Liver (tissue), 3 donors: Measurements from ENCODE around the gene IRAK3.

Experiments
- EGR1 ChIP-seq, 2 donors: IDR thresholded peaks; 2 replicates each; pipeline ENCODE4 v1.6.1; 2016 to 2018; ENCODE audit warnings: antibody characterized with exemption in 2 of 2, low read depth in 2 of 2
- FOXA1 ChIP-seq: IDR thresholded peaks from 2 replicates; pipeline ENCODE4 v1.6.1; 2016; ENCODE audit warnings: antibody characterized with exemption
- GABPA ChIP-seq, 2 donors: IDR thresholded peaks in 1 of 2; conservative IDR thresholded peaks in 1 of 2; 2 replicates each; pipeline ENCODE4 v1.6.1; 2016; ENCODE audit warnings: antibody characterized with exemption in 2 of 2, mild to moderate bottlenecking in 1 of 2, moderate library complexity in 1 of 2
- JUND ChIP-seq, 2 donors: IDR thresholded peaks; 2 replicates each; pipeline ENCODE4 v1.6.1; 2016; ENCODE audit warnings: antibody characterized with exemption in 2 of 2
- NR2F2 ChIP-seq: IDR thresholded peaks from 2 replicates; pipeline ENCODE4 v1.6.1; 2016; ENCODE audit warnings: antibody characterized with exemption
- RAD21 ChIP-seq, 2 donors: IDR thresholded peaks; 2 replicates each; pipeline ENCODE4 v1.6.1; 2016; ENCODE audit warnings: antibody characterized with exemption in 2 of 2, mild to moderate bottlenecking in 2 of 2
- SP1 ChIP-seq: IDR thresholded peaks from 2 replicates; pipeline ENCODE4 v1.6.1; 2018; ENCODE audit warnings: antibody characterized with exemption, mild to moderate bottlenecking
- TAF1 ChIP-seq: conservative IDR thresholded peaks from 2 replicates; pipeline ENCODE4 v1.6.1; 2016; ENCODE audit warnings: antibody characterized with exemption, mild to moderate bottlenecking
- YY1 ChIP-seq: IDR thresholded peaks from 2 replicates; pipeline ENCODE4 v1.6.1; 2016; ENCODE audit warnings: antibody characterized with exemption, mild to moderate bottlenecking
- TF ChIP-seq, protein P1 (sequence below): fragments of 150-350 bp; IDR thresholded peaks from 2 replicates; pipeline ENCODE4 v1.5.1; 2017; ENCODE audit warnings: improper control_type of control experiment, low read depth, low read length; ENCODE audit not compliant: missing input control
- TF ChIP-seq, protein P2 (sequence below): IDR thresholded peaks from 2 replicates; pipeline ENCODE4 v1.6.1; 2016; ENCODE audit warnings: antibody characterized with exemption
- TF ChIP-seq, protein P3 (sequence below): IDR thresholded peaks from 2 replicates; pipeline ENCODE4 v1.6.1; 2016; ENCODE audit warnings: antibody characterized with exemption
- TF ChIP-seq, protein P4 (sequence below): IDR thresholded peaks from 2 replicates; pipeline ENCODE4 v1.6.1; 2016; ENCODE audit warnings: antibody characterized with exemption, mild to moderate bottlenecking
- TF ChIP-seq, protein P5 (sequence below): IDR thresholded peaks from 2 replicates; pipeline ENCODE4 v1.6.1; 2016; ENCODE audit warnings: antibody characterized with exemption
- donor health status: healthy.
- donor health status: healthy.

DNA sequence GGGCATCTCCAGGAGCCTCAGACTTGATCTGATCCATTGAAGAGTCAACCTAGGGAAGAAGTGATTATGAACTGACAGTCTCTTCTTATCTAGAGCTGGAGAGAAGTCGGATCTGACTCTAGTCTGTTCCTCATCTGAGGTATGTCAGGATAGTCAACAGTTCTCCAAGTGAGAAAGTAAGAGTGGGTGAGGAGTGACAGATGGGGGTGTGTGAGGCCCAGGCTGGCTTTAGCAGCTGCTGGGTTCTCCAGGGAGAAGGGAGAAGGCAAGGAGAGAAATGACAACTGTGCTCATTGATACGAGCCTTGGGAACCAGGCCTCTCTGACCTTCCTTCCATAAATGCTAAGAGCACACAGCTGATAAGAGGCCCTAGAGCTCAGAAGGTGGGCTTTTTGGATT is 53.3 kb downstream of the IRAK3 start:
- TF ChIP-seq YY1: no peak
- TF ChIP-seq, protein P1, sequence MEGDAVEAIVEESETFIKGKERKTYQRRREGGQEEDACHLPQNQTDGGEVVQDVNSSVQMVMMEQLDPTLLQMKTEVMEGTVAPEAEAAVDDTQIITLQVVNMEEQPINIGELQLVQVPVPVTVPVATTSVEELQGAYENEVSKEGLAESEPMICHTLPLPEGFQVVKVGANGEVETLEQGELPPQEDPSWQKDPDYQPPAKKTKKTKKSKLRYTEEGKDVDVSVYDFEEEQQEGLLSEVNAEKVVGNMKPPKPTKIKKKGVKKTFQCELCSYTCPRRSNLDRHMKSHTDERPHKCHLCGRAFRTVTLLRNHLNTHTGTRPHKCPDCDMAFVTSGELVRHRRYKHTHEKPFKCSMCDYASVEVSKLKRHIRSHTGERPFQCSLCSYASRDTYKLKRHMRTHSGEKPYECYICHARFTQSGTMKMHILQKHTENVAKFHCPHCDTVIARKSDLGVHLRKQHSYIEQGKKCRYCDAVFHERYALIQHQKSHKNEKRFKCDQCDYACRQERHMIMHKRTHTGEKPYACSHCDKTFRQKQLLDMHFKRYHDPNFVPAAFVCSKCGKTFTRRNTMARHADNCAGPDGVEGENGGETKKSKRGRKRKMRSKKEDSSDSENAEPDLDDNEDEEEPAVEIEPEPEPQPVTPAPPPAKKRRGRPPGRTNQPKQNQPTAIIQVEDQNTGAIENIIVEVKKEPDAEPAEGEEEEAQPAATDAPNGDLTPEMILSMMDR: no peak
- TF ChIP-seq FOXA1: no peak
- TF ChIP-seq RAD21 (IDR thresholded peaks at IDR 0.05): no peak
- TF ChIP-seq, protein P2, sequence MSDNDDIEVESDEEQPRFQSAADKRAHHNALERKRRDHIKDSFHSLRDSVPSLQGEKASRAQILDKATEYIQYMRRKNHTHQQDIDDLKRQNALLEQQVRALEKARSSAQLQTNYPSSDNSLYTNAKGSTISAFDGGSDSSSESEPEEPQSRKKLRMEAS: no peak
- TF ChIP-seq, protein P3, sequence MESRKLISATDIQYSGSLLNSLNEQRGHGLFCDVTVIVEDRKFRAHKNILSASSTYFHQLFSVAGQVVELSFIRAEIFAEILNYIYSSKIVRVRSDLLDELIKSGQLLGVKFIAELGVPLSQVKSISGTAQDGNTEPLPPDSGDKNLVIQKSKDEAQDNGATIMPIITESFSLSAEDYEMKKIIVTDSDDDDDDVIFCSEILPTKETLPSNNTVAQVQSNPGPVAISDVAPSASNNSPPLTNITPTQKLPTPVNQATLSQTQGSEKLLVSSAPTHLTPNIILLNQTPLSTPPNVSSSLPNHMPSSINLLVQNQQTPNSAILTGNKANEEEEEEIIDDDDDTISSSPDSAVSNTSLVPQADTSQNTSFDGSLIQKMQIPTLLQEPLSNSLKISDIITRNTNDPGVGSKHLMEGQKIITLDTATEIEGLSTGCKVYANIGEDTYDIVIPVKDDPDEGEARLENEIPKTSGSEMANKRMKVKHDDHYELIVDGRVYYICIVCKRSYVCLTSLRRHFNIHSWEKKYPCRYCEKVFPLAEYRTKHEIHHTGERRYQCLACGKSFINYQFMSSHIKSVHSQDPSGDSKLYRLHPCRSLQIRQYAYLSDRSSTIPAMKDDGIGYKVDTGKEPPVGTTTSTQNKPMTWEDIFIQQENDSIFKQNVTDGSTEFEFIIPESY: no peak
- TF ChIP-seq TAF1: no peak
- TF ChIP-seq JUND (IDR thresholded peaks at IDR 0.05): no peak
- TF ChIP-seq SP1: no peak
- TF ChIP-seq, protein P4, sequence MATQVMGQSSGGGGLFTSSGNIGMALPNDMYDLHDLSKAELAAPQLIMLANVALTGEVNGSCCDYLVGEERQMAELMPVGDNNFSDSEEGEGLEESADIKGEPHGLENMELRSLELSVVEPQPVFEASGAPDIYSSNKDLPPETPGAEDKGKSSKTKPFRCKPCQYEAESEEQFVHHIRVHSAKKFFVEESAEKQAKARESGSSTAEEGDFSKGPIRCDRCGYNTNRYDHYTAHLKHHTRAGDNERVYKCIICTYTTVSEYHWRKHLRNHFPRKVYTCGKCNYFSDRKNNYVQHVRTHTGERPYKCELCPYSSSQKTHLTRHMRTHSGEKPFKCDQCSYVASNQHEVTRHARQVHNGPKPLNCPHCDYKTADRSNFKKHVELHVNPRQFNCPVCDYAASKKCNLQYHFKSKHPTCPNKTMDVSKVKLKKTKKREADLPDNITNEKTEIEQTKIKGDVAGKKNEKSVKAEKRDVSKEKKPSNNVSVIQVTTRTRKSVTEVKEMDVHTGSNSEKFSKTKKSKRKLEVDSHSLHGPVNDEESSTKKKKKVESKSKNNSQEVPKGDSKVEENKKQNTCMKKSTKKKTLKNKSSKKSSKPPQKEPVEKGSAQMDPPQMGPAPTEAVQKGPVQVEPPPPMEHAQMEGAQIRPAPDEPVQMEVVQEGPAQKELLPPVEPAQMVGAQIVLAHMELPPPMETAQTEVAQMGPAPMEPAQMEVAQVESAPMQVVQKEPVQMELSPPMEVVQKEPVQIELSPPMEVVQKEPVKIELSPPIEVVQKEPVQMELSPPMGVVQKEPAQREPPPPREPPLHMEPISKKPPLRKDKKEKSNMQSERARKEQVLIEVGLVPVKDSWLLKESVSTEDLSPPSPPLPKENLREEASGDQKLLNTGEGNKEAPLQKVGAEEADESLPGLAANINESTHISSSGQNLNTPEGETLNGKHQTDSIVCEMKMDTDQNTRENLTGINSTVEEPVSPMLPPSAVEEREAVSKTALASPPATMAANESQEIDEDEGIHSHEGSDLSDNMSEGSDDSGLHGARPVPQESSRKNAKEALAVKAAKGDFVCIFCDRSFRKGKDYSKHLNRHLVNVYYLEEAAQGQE: no peak
- no peak for TF ChIP-seq GABPA (IDR thresholded peaks at IDR 0.05 in 1 of 2, conservative IDR thresholded peaks at IDR 0.05 in 1 of 2)
- no peak for TF ChIP-seq NR2F2
- no peak for TF ChIP-seq EGR1 (IDR thresholded peaks at IDR 0.05; ENCODE audit: low read depth in 2 of 2)
- TF ChIP-seq, protein P5, sequence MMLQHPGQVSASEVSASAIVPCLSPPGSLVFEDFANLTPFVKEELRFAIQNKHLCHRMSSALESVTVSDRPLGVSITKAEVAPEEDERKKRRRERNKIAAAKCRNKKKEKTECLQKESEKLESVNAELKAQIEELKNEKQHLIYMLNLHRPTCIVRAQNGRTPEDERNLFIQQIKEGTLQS: no peak
